HG02840 (cell line): Measurements from ENCODE around the gene NSD1.

Experiments used
- ATAC-seq: cut with Tn5 transposase; IDR thresholded peaks from one replicate; pipeline ENCODE4 v1.9.1; 2021; ENCODE audit warnings: mild to moderate bottlenecking, moderate library complexity, moderate number of reproducible peaks; ENCODE audit not compliant: unreplicated experiment, low FRiP score

NSD1 gene, protein sequence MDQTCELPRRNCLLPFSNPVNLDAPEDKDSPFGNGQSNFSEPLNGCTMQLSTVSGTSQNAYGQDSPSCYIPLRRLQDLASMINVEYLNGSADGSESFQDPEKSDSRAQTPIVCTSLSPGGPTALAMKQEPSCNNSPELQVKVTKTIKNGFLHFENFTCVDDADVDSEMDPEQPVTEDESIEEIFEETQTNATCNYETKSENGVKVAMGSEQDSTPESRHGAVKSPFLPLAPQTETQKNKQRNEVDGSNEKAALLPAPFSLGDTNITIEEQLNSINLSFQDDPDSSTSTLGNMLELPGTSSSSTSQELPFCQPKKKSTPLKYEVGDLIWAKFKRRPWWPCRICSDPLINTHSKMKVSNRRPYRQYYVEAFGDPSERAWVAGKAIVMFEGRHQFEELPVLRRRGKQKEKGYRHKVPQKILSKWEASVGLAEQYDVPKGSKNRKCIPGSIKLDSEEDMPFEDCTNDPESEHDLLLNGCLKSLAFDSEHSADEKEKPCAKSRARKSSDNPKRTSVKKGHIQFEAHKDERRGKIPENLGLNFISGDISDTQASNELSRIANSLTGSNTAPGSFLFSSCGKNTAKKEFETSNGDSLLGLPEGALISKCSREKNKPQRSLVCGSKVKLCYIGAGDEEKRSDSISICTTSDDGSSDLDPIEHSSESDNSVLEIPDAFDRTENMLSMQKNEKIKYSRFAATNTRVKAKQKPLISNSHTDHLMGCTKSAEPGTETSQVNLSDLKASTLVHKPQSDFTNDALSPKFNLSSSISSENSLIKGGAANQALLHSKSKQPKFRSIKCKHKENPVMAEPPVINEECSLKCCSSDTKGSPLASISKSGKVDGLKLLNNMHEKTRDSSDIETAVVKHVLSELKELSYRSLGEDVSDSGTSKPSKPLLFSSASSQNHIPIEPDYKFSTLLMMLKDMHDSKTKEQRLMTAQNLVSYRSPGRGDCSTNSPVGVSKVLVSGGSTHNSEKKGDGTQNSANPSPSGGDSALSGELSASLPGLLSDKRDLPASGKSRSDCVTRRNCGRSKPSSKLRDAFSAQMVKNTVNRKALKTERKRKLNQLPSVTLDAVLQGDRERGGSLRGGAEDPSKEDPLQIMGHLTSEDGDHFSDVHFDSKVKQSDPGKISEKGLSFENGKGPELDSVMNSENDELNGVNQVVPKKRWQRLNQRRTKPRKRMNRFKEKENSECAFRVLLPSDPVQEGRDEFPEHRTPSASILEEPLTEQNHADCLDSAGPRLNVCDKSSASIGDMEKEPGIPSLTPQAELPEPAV (N-terminal part only)

DNA sequence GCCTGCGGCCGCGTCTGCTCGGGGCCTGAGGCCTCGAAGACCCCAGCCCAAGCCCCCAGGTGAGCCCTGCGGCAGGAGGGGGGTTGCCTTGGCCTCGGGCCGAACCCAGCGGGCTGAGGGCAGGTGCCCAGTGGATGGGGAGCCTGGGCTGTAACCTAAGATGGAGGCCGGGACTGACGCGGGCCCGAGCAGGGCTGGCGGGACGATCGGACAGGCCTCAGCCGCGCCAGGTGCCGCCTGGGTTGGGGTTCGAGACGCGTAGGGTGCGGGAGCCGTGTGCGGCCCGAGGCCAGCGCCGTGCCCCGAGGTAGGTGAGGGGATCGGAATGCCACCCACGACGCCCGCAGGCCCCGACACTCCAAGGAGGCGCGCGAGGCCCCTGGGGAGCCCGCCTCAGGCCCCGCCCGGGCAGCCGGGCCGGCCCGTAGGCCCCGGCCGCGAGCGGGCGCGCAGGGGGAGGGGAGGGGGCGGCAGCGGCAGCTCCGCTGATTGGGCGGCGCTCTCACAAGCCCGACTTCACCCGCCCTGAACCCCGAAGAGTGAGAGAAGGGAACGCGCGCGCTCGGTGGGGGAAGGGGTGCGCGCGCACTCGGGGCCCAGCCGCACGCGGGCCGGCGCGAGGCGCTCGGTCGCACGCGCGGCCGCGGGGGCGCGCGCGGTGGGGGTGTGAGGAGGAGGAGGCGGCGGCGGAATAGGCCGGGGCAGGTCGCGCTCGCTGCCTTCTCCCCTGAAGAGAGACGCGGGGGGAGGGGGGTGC, at the start of gene NSD1:
Gene NSD1 (plus strand): TSS at position 678 of the 757 bp plus-strand sequence. CDS start 1,331 bp downstream, outside the sequence.
- ATAC-seq = peak; percentile 54

DNA sequence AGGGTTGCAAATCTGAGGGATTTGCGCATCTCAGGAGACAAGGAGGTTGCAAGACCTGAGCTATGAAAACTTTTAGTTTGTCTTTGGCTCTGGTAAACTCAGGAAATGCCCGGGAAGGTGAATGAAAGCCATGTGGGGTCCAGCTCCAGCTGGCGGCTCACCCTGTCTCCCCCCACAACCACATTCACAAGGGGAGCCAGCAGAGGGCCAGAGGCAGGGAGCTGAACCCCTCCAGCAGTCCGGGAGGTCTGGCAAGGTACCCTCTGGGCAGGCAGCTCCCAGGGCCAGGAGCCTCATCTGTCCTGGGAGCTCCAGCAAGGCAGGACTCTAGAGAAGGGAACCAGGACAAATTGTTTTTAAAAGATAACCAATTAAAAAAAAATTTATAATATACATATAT, 49.4 kb upstream of the NSD1 start:
- ATAC-seq = no peak

DNA sequence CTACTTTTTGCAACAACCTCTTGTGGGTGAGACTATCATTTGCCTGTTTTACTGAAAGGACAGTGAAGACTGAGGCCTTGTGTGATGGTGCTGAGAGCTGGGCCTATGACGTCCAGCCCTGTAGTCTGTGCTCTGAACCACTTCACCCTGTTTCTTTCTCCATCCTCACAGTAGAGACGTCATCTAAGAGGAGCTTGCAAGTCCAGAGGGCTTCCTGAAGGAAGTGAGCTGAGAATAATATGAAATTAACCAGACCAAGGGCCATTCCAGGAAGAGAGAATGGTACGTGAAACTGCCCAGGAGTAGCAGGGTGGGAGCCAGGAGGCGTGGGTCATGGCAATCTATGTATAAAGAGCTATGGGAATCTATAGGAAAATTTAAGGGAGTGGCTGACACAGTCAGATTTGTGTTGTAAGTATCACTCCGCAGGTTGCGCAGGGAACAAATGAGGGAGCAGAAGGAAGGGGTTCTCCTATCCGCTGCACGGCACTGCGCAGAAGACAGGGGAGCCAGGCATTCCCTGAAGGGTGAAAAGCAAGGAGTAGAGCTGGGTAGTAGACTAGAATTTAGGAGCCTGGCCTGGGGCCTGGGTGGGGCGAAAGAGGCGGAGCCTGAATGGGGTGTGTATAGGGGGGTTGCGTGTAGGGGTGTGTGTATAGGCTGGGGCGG, 47.5 kb upstream of the NSD1 start:
- no peak for ATAC-seq

DNA sequence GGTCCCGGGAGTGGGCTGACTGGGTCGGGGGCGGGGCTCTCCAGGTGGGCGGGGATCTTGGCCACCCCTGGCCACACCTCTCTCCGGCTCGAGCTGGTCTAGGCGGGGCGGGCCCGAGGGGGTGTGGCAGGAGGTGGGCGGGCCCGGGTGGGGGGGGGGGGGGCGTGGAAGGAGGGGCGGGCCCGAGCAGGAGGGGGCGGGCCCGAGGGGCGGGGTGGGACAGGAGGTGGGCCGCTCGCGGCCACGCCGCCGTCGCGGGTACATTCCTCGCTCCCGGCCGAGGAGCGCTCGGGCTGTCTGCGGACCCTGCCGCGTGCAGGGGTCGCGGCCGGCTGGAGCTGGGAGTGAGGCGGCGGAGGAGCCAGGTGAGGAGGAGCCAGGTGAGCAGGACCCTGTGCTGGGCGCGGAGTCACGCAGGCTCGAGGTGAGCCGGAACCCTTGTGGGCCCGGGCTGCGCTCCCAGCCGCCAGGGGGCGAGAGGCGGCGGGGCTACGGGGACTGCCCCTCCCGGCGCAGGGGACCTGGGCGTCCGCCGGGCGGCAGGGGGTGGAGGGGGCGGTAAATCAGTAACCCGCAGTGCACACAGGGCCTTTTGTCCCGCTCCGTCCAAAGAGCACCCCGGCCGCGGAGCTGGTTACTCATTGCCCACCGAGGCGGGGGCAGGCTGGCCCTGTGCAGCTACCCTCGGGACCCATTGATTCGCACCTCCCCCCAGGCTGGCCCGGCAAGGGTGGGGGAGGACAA, 46.7 kb upstream of the NSD1 start, which contains the start of gene FGFR4:
Gene FGFR4 (plus strand): TSS at position 262 of the 744 bp plus-strand sequence. CDS start 2,688 bp downstream, outside the sequence.
- no peak for ATAC-seq

DNA sequence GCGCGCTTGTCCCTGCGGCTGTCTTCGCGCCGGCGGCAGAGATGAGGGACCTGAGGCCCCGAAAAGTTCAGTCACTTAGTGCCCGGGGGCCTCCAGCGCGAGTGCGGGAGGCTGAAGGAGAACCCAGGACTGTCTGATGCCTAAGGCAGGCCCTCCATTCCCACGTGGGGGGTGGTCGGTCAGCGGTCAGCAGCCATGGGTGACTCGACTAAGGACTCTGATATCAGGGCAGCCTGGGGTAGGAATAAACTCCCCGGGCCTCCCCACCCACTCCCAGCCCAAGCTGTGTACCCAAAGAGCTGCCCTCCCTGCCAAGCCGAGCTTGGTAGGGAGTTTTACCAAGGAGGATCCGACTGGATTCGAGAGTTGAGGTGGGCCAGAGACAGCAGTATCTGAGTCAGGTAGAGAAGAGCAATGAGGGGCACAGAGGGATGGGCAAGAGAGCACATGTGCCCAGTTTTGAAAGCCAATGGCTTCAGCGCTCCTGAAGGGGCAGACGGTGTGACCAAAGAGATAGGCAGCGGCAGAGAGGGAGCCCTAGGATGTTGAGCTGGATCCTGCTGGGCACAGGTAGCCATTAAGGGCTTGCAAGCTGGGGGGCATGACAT, 46.1 kb upstream of the NSD1 start:
- ATAC-seq = no peak

DNA sequence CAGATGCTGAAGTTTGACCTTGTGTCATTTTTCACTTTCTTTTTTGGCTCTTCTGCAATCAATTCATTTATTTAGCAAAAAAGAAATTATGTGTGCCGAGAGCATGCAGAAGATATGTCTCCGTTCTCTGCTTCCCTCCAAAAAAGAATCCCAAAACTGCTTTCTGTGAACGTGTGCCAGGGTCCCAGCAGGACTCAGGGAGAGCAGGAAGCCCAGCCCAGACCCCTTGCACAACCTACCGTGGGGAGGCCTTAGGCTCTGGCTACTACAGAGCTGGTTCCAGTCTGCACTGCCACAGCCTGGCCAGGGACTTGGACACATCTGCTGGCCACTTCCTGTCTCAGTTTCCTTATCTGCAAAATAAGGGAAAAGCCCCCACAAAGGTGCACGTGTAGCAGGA, 44.4 kb upstream of the NSD1 start:
- ATAC-seq = no peak

DNA sequence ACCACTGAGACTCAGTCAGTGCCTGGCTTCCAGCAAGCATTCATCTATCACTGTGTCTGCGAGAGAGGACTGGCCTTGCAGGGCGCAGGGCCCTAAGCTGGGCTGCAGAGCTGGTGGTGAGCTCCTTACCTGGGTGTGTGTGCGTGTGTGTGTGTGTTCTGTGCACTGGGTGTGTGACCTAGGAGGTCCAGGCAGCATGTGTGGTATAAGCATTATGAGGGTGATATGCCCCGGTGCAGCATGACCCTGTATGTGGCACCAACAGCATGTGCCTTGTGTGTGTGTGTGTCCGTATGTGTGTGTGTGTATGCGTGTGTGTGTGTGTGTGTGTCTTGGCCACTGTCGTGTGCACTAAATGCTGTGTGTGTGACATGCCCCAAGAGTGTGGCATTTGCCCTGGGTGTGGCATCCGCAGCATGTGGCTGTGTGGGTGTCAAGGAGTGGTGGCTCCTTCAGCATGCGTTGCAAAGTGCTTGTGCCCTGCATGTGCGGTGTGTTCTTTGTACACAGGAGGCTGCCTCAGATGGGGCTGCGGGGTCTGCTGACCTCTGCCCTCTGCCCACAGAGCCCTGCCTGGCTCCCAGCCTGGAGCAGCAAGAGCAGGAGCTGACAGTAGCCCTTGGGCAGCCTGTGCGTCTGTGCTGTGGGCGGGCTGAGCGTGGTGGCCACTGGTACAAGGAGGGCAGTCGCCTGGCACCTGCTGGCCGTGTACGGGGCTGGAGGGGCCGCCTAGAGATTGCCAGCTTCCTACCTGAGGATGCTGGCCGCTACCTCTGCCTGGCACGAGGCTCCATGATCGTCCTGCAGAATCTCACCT, 43.5 kb upstream of the NSD1 start:
- no peak for ATAC-seq

DNA sequence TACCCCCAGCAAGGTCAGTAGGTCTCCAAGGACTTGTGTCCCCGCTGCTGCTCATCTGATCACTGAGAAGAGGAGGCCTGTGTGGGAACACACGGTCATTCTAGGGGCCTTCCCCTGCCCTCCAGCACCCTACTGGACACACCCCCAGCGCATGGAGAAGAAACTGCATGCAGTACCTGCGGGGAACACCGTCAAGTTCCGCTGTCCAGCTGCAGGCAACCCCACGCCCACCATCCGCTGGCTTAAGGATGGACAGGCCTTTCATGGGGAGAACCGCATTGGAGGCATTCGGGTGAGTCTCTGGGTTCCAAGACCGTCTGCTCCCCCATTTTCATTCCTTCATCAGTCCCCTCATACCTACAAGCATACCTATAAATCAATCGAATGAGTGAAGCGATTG, 42.8 kb upstream of the NSD1 start:
- ATAC-seq = no peak

DNA sequence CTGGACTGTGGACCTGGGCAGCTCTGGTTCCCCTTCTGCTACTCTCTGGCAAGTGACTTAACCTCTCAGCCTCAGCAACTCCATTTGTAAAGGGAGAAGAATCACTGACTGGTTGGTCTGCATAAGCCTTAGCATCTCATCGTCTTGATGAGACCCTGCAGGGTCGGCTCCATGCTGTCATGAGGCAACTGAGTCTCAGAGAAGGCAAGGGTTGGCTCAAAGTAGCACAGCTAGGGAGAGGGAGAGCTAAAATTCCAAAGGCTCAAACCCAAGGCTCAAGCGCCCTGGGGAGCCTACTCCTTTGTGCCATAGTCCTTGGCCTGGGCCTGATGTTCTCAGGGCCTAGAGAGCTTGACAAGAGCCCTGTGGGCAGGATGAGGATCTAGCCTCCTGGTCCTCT, 42.3 kb upstream of the NSD1 start:
- ATAC-seq = no peak

DNA sequence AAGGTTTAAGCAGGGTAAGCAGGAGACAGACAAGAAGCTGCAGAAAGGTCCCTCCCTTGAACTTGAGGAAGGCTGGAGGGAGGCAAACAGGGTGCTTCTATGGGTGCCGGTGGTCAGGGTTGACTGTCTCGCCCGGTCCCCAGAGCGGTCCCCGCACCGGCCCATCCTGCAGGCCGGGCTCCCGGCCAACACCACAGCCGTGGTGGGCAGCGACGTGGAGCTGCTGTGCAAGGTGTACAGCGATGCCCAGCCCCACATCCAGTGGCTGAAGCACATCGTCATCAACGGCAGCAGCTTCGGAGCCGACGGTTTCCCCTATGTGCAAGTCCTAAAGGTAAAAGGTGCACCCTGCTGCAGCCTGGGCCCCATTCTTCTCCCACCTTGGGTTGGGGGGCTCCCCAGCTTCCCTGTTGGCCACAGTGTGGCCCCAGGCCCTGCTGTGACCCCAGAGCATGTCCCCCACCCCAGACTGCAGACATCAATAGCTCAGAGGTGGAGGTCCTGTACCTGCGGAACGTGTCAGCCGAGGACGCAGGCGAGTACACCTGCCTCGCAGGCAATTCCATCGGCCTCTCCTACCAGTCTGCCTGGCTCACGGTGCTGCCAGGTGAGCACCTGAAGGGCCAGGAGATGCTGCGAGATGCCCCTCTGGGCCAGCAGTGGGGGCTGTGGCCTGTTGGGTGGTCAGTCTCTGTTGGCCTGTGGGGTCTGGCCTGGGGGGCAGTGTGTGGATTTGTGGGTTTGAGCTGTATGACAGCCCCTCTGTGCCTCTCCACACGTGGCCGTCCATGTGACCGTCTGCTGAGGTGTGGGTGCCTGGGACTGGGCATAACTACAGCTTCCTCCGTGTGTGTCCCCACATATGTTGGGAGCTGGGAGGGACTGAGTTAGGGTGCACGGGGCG, 41.1 kb upstream of the NSD1 start:
- ATAC-seq = no peak

DNA sequence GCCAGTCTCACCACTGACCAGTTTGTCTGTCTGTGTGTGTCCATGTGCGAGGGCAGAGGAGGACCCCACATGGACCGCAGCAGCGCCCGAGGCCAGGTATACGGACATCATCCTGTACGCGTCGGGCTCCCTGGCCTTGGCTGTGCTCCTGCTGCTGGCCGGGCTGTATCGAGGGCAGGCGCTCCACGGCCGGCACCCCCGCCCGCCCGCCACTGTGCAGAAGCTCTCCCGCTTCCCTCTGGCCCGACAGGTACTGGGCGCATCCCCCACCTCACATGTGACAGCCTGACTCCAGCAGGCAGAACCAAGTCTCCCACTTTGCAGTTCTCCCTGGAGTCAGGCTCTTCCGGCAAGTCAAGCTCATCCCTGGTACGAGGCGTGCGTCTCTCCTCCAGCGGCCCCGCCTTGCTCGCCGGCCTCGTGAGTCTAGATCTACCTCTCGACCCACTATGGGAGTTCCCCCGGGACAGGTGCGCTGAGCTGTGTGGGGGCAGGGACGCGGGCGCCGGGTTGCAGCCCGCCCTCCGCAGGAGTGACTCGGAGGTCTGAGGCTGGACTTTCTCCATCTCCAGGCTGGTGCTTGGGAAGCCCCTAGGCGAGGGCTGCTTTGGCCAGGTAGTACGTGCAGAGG, 40.4 kb upstream of the NSD1 start:
- no peak for ATAC-seq

DNA sequence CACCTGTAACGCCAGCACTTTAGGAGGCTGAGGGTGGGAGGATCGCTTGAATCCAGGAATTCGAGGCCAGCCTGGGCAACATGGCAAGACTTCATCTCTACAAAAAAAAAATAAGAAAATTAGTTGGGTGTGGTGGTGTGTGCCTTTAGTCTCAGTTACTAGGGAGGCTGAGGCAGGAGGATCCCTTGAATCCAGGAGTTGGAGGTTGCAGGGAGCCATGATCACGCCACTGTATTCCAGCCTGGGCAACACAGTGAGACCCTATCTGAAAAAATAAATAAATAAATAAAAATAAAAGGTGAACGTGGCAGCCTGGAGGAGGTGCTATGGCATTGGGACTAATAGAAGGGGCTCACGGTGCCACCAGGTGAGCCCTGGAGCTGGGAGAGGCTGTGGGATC, 39.8 kb upstream of the NSD1 start:
- no peak for ATAC-seq

DNA sequence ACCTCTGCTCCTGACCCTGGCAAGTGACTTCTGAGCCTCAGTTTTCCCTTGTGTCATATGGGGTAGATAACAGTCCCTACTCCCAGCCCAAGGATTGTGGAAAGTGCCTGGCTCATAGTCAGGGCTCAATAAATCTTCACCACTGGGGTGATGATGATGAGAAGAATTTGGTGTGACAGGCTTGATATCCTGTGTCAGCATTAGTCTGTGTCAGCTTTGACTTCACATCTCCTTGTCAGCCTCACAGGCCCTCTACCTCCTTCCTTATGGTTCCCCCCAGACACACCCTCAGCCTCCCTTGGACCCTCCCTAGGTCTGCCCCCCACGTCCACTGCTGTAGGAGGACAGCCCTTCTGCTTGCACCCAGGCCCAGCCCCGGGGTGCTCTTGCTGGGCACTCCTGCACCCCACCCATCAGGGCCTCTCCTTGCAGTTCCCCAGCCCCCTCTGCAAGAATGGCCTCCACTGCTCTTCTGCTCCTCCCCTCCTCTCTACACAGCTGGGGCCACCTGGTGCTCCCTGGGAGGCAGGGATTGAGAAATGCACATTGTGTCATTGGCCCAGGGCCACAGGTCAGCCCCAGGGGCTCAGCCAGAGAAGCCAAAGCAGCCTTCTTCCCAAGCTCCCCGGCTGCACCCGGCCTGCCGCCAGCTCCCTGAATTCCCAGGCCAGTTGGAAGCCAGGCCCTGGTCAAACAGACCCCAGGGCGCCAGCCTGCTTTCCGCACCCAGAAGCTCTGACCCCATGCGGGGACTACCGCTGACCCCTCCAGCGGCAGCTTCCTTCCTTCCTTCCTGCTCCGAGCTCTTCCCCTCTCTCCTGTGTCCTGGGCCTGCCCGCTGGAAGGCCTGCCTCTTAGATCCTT, 39.1 kb upstream of the NSD1 start:
- no peak for ATAC-seq

DNA sequence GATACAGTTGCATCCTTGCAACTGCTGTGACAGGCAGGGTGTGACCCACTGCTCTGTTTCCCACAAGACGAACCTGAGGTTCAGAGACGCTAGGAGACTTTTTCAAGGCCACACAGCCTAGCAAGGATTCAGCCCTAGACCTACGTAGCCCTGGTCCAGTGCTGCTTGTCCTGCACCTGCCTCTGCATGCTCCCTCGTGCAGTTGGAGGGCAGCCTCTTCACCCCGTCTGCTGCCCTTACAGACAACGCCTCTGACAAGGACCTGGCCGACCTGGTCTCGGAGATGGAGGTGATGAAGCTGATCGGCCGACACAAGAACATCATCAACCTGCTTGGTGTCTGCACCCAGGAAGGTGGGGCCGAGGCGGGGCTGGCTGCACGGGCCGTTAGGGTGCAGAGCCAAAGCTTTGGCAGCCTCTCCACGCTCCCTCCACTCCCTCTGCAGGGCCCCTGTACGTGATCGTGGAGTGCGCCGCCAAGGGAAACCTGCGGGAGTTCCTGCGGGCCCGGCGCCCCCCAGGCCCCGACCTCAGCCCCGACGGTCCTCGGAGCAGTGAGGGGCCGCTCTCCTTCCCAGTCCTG, 38.4 kb upstream of the NSD1 start:
- no peak for ATAC-seq
